GM21529 (cell line): ENCODE results near the gene IQSEC1.

Experiments used
- ATAC-seq: cut with Tn5 transposase; IDR thresholded peaks from one replicate; pipeline ENCODE4 v1.9.1; 2021; ENCODE audit not compliant: unreplicated experiment

IQSEC1 gene

GRCh38 chr3:12852201-12852600 is 221.0 kb downstream of the IQSEC1 start:
- no peak for ATAC-seq
